Neutrophil (primary cell): ENCODE data around the gene RAD52.

Experiments used
- H3K27ac ChIP-seq: fragments of 200-600 bp; sonication (generic); 2 replicates; pipeline ENCODE4 v1.5.1; 2016; ENCODE audit warnings: mild to moderate bottlenecking, moderate library complexity
- H3K27me3 ChIP-seq: fragments of 200-600 bp; sonication (generic); 2 replicates; pipeline ENCODE4 v1.6.0; 2016; ENCODE audit warnings: mild to moderate bottlenecking
- H3K36me3 ChIP-seq: fragments of 200-600 bp; sonication (generic); 2 replicates; pipeline ENCODE4 v1.5.1; 2017
- H3K4me1 ChIP-seq, 2 experiments: fragments of 200-600 bp in 1 of 2; sonication (generic) in 1 of 2; 1 replicate in 1 of 2; 2 replicates in 1 of 2; pipeline versions ENCODE4 v1.5.1 to v1.6.1; 2013 to 2016; ENCODE audit warnings: low read depth in 1 of 2, low read length in 1 of 2, mild to moderate bottlenecking in 1 of 2, moderate library complexity in 1 of 2; ENCODE audit not compliant: control insufficient read depth in 1 of 2, insufficient read depth in 1 of 2
- H3K4me3 ChIP-seq, 2 experiments: fragments of 200-600 bp in 1 of 2; sonication (generic) in 1 of 2; 1 replicate in 1 of 2; 2 replicates in 1 of 2; pipeline ENCODE4 v1.5.1; 2013 to 2016; ENCODE audit warnings: low read depth in 1 of 2, low read length in 1 of 2, mild to moderate bottlenecking in 1 of 2, moderate library complexity in 1 of 2
- H3K9me3 ChIP-seq: fragments of 200-600 bp; sonication (generic); 2 replicates; pipeline ENCODE4 v1.5.1; 2016
- TF ChIP-seq, protein P1 (sequence below): fragments of 200-600 bp; sonication (generic); IDR thresholded peaks from 2 replicates; pipeline ENCODE4 v1.5.1; 2016; ENCODE audit warnings: antibody characterized with exemption

The RAD52 gene

DNA sequence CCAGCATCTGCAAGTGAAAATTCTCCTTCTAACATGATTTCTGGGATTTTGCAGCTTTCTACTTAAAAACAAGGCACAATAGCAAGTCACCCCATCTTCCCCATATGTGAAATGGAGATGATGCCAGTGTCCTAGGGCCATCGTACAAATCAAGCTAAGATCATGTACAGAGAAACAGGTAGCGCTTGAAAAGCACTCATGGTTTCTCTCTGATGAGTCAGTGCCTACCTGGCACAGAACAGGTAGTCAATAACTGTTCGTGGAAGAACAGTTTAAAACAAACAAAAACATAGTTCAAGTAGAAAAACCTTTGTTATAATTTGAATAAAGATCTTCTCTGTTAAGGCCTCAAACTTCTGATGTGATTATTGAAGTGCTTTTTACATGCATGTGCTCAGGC lies 46.9 kb downstream of the RAD52 start:
- Histone ChIP-seq H3K9me3 (no peaks in the 10 kb centered on the region), H3K4me3 (no peak overlapping the region), H3K27me3 (no peaks in the 10 kb centered on the region), H3K36me3 (peaks cover 93% of the 10 kb centered on the region), H3K27ac (no peak overlapping the region), H3K4me1 (peaks cover 9 to 11% of the 10 kb centered on the region in 2 experiments)
- TF ChIP-seq, protein P1, sequence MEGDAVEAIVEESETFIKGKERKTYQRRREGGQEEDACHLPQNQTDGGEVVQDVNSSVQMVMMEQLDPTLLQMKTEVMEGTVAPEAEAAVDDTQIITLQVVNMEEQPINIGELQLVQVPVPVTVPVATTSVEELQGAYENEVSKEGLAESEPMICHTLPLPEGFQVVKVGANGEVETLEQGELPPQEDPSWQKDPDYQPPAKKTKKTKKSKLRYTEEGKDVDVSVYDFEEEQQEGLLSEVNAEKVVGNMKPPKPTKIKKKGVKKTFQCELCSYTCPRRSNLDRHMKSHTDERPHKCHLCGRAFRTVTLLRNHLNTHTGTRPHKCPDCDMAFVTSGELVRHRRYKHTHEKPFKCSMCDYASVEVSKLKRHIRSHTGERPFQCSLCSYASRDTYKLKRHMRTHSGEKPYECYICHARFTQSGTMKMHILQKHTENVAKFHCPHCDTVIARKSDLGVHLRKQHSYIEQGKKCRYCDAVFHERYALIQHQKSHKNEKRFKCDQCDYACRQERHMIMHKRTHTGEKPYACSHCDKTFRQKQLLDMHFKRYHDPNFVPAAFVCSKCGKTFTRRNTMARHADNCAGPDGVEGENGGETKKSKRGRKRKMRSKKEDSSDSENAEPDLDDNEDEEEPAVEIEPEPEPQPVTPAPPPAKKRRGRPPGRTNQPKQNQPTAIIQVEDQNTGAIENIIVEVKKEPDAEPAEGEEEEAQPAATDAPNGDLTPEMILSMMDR: no peak

DNA sequence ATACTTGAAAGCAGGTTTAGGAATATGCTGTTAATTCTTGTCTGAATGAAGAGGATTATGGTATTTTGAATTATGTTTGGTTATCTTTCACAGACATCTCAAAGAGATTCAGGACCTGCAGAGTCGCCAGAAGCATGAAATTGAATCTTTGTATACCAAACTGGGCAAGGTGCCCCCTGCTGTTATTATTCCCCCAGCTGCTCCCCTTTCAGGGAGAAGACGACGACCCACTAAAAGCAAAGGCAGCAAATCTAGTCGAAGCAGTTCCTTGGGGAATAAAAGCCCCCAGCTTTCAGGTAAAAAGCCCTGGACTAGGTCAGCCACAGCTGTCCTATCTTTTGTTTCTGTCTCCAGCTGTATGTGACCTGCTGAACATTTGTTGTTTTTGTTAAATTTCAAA lies 52.1 kb downstream of the RAD52 start:
- Histone ChIP-seq H3K36me3 (peaks cover 96% of the 10 kb centered on the region), H3K27ac (no peak overlapping the region), H3K4me3 (no peak overlapping the region), H3K27me3 (no peaks in the 10 kb centered on the region), H3K4me1 (no peaks in the 10 kb centered on the region), H3K9me3 (no peaks in the 10 kb centered on the region)
- TF ChIP-seq, protein P1: no peak

DNA sequence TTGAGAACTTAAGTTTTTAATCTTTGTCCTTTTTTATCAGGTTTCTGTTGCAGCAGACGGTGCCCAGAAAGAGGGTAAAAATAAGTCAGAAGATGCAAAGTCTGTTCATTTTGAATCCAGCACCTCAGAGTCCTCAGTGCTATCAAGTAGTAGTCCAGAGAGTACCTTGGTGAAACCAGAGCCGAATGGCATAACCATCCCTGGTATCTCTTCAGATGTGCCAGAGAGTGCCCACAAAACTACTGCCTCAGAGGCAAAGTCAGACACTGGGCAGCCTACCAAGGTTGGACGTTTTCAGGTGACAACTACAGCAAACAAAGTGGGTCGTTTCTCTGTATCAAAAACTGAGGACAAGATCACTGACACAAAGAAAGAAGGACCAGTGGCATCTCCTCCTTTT lies 53.5 kb downstream of the RAD52 start:
- Histone ChIP-seq H3K36me3 (peaks cover 96% of the 10 kb centered on the region), H3K27ac (no peak overlapping the region), H3K4me1 (no peaks in the 10 kb centered on the region), H3K4me3 (no peak overlapping the region), H3K9me3 (no peaks in the 10 kb centered on the region), H3K27me3 (no peaks in the 10 kb centered on the region)
- TF ChIP-seq, protein P1: no peak

DNA sequence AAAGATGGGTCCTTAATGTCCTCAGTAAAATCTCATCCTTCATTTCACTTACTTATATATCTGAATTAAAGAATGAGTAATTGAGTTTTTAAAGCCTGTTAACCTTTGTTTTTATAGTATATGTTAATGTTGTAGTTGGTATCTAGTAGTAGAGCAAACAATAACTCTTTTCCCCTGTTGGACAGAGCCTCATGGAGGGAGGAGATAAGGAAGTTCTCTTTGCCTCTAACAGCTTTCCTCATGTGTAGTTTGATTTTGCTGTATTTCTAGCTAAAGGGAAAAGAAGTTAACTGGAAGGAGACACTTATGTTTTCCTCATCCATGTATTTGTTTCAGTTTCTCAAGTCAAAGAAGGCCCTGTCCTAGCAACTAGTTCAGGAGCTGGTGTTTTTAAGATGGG lies 55.3 kb downstream of the RAD52 start:
- no peaks in the 10 kb centered on the region for H3K4me1 ChIP-seq
- no peak overlapping the region for H3K27ac ChIP-seq
- peaks cover 96% of the 10 kb centered on the region for H3K36me3 ChIP-seq
- TF ChIP-seq, protein P1: no peak
- no peaks in the 10 kb centered on the region for H3K9me3 ChIP-seq
- no peak overlapping the region for H3K4me3 ChIP-seq
- H3K27me3 ChIP-seq: no peaks in the 10 kb centered on the region

DNA sequence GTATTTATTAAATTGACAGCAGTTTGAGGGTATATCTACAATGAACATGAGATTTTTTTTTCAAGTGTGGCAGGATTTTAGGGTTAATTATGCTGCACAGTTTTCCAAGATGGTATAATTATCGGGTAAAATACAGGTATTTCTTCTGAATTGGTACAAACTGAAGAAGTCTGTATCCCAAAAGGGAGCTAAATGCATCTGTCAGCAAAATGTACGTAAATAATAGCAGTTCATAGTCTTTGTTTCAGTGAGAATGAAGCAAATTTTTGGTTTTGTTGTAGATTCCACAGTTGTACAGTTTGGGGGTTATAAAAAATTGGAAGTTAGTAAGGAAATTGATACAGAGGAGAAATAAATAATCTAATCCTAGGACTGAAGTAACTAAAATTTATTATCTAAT lies 63.3 kb downstream of the RAD52 start:
- H3K27ac ChIP-seq: no peak overlapping the region
- H3K4me3 ChIP-seq: no peak overlapping the region
- no peaks in the 10 kb centered on the region for H3K27me3 ChIP-seq
- no peaks in the 10 kb centered on the region for H3K4me1 ChIP-seq
- H3K36me3 ChIP-seq: peaks cover 100% of the 10 kb centered on the region
- no peaks in the 10 kb centered on the region for H3K9me3 ChIP-seq
- TF ChIP-seq, protein P1: no peak

DNA sequence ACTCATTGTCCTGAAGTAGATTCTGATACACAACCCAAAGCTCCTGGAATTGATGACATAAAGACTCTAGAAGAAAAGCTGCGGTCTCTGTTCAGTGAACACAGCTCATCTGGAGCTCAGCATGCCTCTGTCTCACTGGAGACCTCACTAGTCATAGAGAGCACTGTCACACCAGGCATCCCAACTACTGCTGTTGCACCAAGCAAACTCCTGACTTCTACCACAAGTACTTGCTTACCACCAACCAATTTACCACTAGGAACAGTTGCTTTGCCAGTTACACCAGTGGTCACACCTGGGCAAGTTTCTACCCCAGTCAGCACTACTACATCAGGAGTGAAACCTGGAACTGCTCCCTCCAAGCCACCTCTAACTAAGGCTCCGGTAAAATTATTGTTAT lies 63.8 kb downstream of the RAD52 start:
- Histone ChIP-seq H3K4me1 (no peaks in the 10 kb centered on the region), H3K9me3 (no peaks in the 10 kb centered on the region), H3K36me3 (peaks cover 100% of the 10 kb centered on the region), H3K27ac (no peak overlapping the region), H3K27me3 (no peaks in the 10 kb centered on the region), H3K4me3 (no peak overlapping the region)
- TF ChIP-seq, protein P1: no peak
